A673 (cell line): ENCODE measurements around the gene POMT2. TPM values are rescaled to one million over a fixed set of nuclear protein-coding genes. Genes with fewer than 3 reads are reported as not detected.

ENCODE experiments used
- BruUV-seq: library from RNA; stranded (reverse); fragments of 400-500 nt; replicated peaks from 2 replicates; lab custom pipeline; 2021; lab: Mats Ljungman, UMichigan
- CTCF ChIA-PET: fragments of 300-600 bp; sonication (Branson Sonifier 250); formaldehyde crosslinking; loops from one replicate; lab custom pipeline; 2022; ENCODE audit warnings: antibody characterized with exemption; lab: Charles Lee
- POLR2A ChIA-PET: fragments of 300-600 bp; sonication (Branson Sonifier 250); formaldehyde crosslinking; loops from one replicate; lab custom pipeline; 2022; ENCODE audit warnings: antibody characterized with exemption; ENCODE audit not compliant: low non-redundant PET; lab: Charles Lee
- DNase-seq: peaks from one replicate; pipeline ENCODE4 v3.0.0-alpha.2; 2015; ENCODE audit warnings: low spot score
- H3K27ac ChIP-seq: fragments of 200-600 bp; sonication (generic); 2 replicates; pipeline ENCODE4 v1.5.1; 2016; ENCODE audit warnings: mixed run types, low read depth, mild to moderate bottlenecking, mixed read lengths, antibody characterized with exemption, low read length; ENCODE audit not compliant: poor library complexity, severe bottlenecking
- H3K27me3 ChIP-seq: fragments of 200-600 bp; sonication (generic); replicated peaks from 2 replicates; pipeline ENCODE4 v1.6.1; 2017; ENCODE audit warnings: mixed run types, low read depth, mild to moderate bottlenecking, mixed read lengths, antibody characterized with exemption, low read length; ENCODE audit not compliant: insufficient read depth, poor library complexity
- H3K36me3 ChIP-seq: fragments of 200-600 bp; sonication (generic); 2 replicates; pipeline ENCODE4 v1.6.1; 2016; ENCODE audit warnings: mixed run types, mild to moderate bottlenecking, mixed read lengths, antibody characterized with exemption, low read length; ENCODE audit not compliant: insufficient read depth, poor library complexity, severe bottlenecking
- H3K4me1 ChIP-seq: fragments of 200-600 bp; sonication (generic); 2 replicates; pipeline ENCODE4 v1.6.1; 2017; ENCODE audit warnings: mixed run types, mild to moderate bottlenecking, mixed read lengths, antibody characterized with exemption, low read length; ENCODE audit not compliant: insufficient read depth, poor library complexity, severe bottlenecking
- H3K4me3 ChIP-seq: fragments of 200-600 bp; sonication (generic); 2 replicates; pipeline ENCODE4 v1.5.1; 2016; ENCODE audit warnings: low read depth, mixed run types, mild to moderate bottlenecking, mixed read lengths, low read length; ENCODE audit not compliant: poor library complexity, severe bottlenecking
- H3K9me3 ChIP-seq: fragments of 200-600 bp; sonication (generic); 2 replicates; pipeline ENCODE4 v1.6.1; 2016; ENCODE audit warnings: mixed run types, low read depth, mild to moderate bottlenecking, mixed read lengths, antibody characterized with exemption, low read length; ENCODE audit not compliant: poor library complexity, severe bottlenecking
- EZH2 ChIP-seq: fragments of 200-600 bp; sonication (generic); IDR thresholded peaks from 2 replicates; pipeline ENCODE4 v1.6.1; 2017; ENCODE audit warnings: borderline replicate concordance, low read depth, mild to moderate bottlenecking, mixed read lengths, antibody characterized with exemption, low read length; ENCODE audit not compliant: poor library complexity, severe bottlenecking
- intact Hi-C: fragments of 100-400 bp; cut with micrococcal nuclease; formaldehyde crosslinking; loops from one replicate; pipeline ENCODE4 v1.10.0; 2022; ENCODE audit not compliant: unreplicated experiment
- total RNA-seq: library from RNA; stranded (reverse); gene quantifications from 2 replicates; pipeline ENCODE4 v1.2.3, GENCODE V29; 2021
- TF ChIP-seq, protein P1 (sequence below): fragments of 300-800, 200-600 bp; sonication (generic); conservative IDR thresholded peaks from 2 replicates; pipeline ENCODE4 v1.5.1; 2017; ENCODE audit warnings: low read depth, mild to moderate bottlenecking, antibody characterized with exemption, low read length, moderate library complexity, mixed read lengths

Gene POMT2
- total RNA-seq, 1 experiment from 2014 or later: 55.6 TPM

DNA sequence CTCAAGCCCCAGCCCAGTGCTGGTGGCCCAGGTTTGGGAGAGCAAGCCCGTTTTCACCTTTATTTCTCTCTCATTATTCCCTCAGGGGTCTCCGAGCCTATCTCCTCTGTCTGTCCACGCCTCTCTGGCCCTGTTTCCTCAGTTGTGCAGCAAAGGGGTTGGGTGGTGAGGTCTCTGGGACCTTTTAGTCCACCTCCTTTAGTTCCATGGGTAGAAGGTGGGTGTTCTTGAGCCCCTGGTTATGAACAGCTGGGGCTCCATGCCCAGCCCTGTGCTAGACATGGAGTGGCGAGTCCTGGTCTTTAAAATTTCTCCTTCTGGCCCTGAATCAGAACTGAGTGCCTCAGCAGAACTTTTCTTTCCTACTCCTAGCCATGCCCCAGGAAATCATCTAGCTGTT lies 48.4 kb downstream of the POMT2 start:
- H3K9me3 ChIP-seq: no peaks in the 10 kb centered on the region
- H3K4me1 ChIP-seq: no peaks in the 10 kb centered on the region
- no peak overlapping the region for H3K4me3 ChIP-seq
- no peaks in the 10 kb centered on the region for H3K36me3 ChIP-seq
- no peak for TF ChIP-seq EZH2
- TF ChIP-seq, protein P1, sequence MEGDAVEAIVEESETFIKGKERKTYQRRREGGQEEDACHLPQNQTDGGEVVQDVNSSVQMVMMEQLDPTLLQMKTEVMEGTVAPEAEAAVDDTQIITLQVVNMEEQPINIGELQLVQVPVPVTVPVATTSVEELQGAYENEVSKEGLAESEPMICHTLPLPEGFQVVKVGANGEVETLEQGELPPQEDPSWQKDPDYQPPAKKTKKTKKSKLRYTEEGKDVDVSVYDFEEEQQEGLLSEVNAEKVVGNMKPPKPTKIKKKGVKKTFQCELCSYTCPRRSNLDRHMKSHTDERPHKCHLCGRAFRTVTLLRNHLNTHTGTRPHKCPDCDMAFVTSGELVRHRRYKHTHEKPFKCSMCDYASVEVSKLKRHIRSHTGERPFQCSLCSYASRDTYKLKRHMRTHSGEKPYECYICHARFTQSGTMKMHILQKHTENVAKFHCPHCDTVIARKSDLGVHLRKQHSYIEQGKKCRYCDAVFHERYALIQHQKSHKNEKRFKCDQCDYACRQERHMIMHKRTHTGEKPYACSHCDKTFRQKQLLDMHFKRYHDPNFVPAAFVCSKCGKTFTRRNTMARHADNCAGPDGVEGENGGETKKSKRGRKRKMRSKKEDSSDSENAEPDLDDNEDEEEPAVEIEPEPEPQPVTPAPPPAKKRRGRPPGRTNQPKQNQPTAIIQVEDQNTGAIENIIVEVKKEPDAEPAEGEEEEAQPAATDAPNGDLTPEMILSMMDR: no peak
- peaks cover 42% of the 10 kb centered on the region for H3K27me3 ChIP-seq
- H3K27ac ChIP-seq: no peak overlapping the region
- BruUV-seq: no TSS peak
- intact Hi-C loops: no loop called here
- CTCF ChIA-PET: no interaction called here
- POLR2A ChIA-PET: no interaction called here
- DNase-seq: no peak

DNA sequence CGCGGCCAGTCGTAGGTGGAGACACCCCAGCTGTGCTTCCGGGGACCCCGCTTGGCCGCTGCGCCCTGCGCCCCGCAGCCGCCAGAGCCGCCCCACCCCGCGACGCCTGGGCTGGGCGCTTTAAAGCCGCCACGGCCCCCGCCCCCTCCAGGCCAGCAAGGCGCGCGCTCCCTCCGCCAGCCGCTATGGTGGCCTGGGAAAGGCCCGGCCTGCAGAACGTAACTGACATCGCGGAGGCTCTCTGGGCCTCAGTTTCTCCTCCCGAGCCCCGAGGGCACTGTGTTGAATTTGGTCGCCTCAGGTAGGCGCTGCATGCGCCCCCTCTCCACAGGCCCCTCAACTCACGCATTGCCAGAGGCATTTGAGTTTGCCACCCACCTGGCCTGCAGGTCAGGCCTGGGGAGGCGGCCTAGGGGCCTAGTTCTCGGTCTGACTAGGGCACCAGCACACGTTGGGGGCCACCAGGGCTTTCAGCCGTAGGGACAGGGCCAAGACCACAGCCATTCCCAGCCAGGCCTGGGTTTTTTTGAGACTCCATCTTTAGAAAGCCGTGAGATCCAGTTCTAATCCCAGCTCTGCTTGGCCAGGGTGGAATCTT lies 49.5 kb downstream of the POMT2 start, which contains the start of gene NGB:
Gene NGB (minus strand): TSS at position 94 of the 598 bp plus-strand sequence. CDS start 269 bp downstream, outside the sequence.
- TF ChIP-seq, protein P1: no peak
- no peak for TF ChIP-seq EZH2
- Histone ChIP-seq H3K4me1 (no peaks in the 10 kb centered on the region), H3K9me3 (no peaks in the 10 kb centered on the region), H3K4me3 (no peak within 1 kb of the TSS), H3K27ac (no peak within 1 kb of the TSS), H3K36me3 (no peaks in the 10 kb centered on the region), H3K27me3 (peaks cover 42% of the 10 kb centered on the region)
- CTCF ChIA-PET: no interaction called here
- no peak for DNase-seq
- intact Hi-C loops: no loop called here
- POLR2A ChIA-PET: no interaction called here
- BruUV-seq: no TSS peak

DNA sequence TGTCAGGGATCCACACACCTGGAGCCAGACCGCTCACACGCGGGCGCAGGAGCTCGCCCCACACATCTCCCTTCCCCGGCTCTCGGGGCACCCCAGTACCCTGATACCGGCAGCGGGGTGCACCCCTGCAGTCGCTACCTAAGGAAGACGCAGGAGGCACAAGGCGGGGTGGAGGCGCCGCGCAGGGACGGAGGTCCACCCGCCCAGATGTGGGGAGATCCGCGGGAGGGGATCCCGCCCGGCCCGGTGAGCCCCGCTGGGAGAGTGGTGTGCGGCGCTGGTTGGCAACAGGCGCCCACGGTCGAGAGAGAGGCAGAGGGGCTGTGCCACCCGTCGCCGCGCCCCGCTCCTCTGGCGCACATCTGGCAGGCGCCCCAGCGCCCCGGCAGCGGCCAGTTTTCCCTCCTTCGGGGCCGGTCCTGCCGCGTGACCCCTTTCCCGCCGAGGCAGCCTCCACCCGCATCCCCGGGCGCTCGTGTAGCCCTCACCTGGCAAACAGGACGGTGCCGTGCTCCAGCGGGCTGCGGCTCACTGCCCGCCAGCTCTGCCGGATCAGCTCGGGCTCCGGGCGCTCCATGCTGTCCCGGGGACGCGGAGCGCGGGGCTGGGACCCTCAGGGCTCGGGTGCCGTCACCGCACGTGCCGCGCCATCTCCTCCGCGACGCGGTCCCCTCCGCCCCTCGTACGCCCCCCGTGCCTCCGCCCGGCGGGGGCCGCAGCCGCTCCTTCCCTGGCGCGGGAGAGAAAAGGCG lies 50.1 kb downstream of the POMT2 start:
- TF ChIP-seq EZH2: peak; percentile 94
- TF ChIP-seq, protein P1: no peak
- Histone ChIP-seq H3K27ac (no peak overlapping the region), H3K36me3 (no peaks in the 10 kb centered on the region), H3K27me3 (peaks cover 42% of the 10 kb centered on the region), H3K4me1 (no peaks in the 10 kb centered on the region), H3K4me3 (no peak overlapping the region), H3K9me3 (no peaks in the 10 kb centered on the region)
- no TSS peak for BruUV-seq
- ChIA-PET POLR2A (no interaction called here), CTCF (no interaction called here)
- no peak for DNase-seq
- intact Hi-C loops: no loop called here
